OCI-LY1 (cell line): ENCODE measurements around the gene PRELID1.

ENCODE experiments used
- H2AFZ ChIP-seq: fragments of 200-600 bp; sonication (generic), shearing (Covaris generic); 2 replicates; pipeline ENCODE4 v1.6.0; 2014; ENCODE audit warnings: antibody characterized with exemption, mild to moderate bottlenecking, low read length
- H3F3A ChIP-seq: fragments of 200-600 bp; sonication (generic), shearing (Covaris generic); 2 replicates; pipeline ENCODE4 v1.6.0; 2014; ENCODE audit warnings: mild to moderate bottlenecking, antibody characterized with exemption, low read length, moderate library complexity; ENCODE audit not compliant: insufficient read depth
- H3K27ac ChIP-seq: fragments of 200-600 bp; sonication (generic); 2 replicates; pipeline ENCODE4 v1.5.1; 2014; ENCODE audit warnings: low read length, mixed run types, mild to moderate bottlenecking, low read depth; ENCODE audit not compliant: poor library complexity, severe bottlenecking
- H3K27me3 ChIP-seq: fragments of 200-600 bp; sonication (generic); 2 replicates; pipeline ENCODE4 v1.6.0; 2014; ENCODE audit warnings: antibody characterized with exemption, mild to moderate bottlenecking, low read length, moderate library complexity; ENCODE audit not compliant: insufficient read depth
- H3K36me3 ChIP-seq: fragments of 200-600 bp; sonication (generic); 2 replicates; pipeline ENCODE4 v1.6.1; 2014; ENCODE audit warnings: mild to moderate bottlenecking, antibody characterized with exemption, low read length, moderate library complexity, mixed read lengths; ENCODE audit not compliant: insufficient read depth
- H3K4me1 ChIP-seq: fragments of 200-600 bp; sonication (generic); 2 replicates; pipeline ENCODE4 v1.5.1; 2014; ENCODE audit warnings: mild to moderate bottlenecking, low read length, moderate library complexity; ENCODE audit not compliant: insufficient read depth, severe bottlenecking
- H3K4me2 ChIP-seq: fragments of 200-600 bp; sonication (generic), shearing (Covaris generic); 2 replicates; pipeline ENCODE4 v1.6.1; 2014; ENCODE audit warnings: low read length
- H3K4me3 ChIP-seq: fragments of 200-600 bp; sonication (generic); 2 replicates; pipeline ENCODE4 v1.5.1; 2014; ENCODE audit warnings: low read length, low read depth, mild to moderate bottlenecking, mixed read lengths; ENCODE audit not compliant: poor library complexity, severe bottlenecking
- H3K79me2 ChIP-seq: fragments of 200-600 bp; shearing (Covaris generic); 2 replicates; pipeline ENCODE4 v1.6.1; 2016; ENCODE audit warnings: mixed run types, low read length, mixed read lengths; ENCODE audit not compliant: insufficient read depth
- H3K9ac ChIP-seq: fragments of 200-600 bp; sonication (generic), shearing (Covaris generic); 2 replicates; pipeline ENCODE4 v1.6.1; 2014; ENCODE audit warnings: mild to moderate bottlenecking, low read length, mixed read lengths
- H3K9me2 ChIP-seq: fragments of 200-600 bp; sonication (generic), shearing (Covaris generic); 2 replicates; pipeline ENCODE4 v1.6.1; 2014; ENCODE audit warnings: low read depth, mild to moderate bottlenecking, low read length, mixed read lengths
- H3K9me3 ChIP-seq: fragments of 200-600 bp; shearing (Covaris generic); 2 replicates; pipeline ENCODE4 v1.6.1; 2014; ENCODE audit warnings: low read length, mixed read lengths
- H4K20me1 ChIP-seq: fragments of 200-600 bp; sonication (generic), shearing (Covaris generic); 2 replicates; pipeline ENCODE4 v1.6.0; 2016; ENCODE audit warnings: mild to moderate bottlenecking, low read length; ENCODE audit not compliant: insufficient read depth
- EZH2 ChIP-seq: fragments of 200-600 bp; sonication (generic), shearing (Covaris generic); IDR thresholded peaks from 2 replicates; pipeline ENCODE4 v1.8.0; 2017; ENCODE audit warnings: borderline replicate concordance, mixed run types, mild to moderate bottlenecking, antibody characterized with exemption, low read length, moderate library complexity, mixed read lengths
- TF ChIP-seq, protein P1 (sequence below): fragments of 200-600 bp; sonication (generic), shearing (Covaris generic); IDR thresholded peaks from 2 replicates; pipeline ENCODE4 v1.5.1; 2017; ENCODE audit warnings: mild to moderate bottlenecking, antibody characterized with exemption, low read length, moderate library complexity, mixed read lengths

Gene PRELID1

DNA sequence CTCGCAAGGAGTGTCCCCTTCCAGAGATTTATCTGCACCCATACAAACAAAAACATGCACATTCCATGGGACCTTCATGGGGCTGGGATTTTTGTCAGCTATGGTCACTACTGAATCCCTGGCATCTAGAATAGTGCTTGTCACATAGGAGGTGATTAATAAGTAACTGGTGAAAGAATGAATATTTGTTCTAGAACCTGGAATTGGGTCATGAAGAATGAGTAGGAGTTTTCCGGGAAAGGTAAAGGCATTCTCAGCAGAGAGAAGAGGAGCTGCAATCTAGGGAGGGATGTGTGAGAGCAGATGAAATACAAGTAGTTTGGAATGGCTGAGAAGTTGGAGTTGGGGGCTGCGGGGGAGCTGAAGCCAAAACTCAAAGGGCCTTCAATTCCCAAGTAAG lies 50.7 kb downstream of the PRELID1 start:
- Histone ChIP-seq H3K9me3 (no peaks in the 10 kb centered on the region), H3K4me3 (no peak overlapping the region), H3K27me3 (no peaks in the 10 kb centered on the region), H3K79me2 (peaks cover 21% of the 10 kb centered on the region), H3K4me1 (peaks cover 55% of the 10 kb centered on the region), H3K9me2 (no peaks in the 10 kb centered on the region), H3K27ac (no peak overlapping the region), H4K20me1 (no peaks in the 10 kb centered on the region), H3K36me3 (peaks cover 6% of the 10 kb centered on the region; the same call in 1 of the 2 replicates), H2AFZ (no peak overlapping the region), H3K9ac (no peak overlapping the region), H3F3A (no peaks in the 10 kb centered on the region), H3K4me2 (no peak overlapping the region)
- TF ChIP-seq EZH2, result no peak
- TF ChIP-seq, protein P1, sequence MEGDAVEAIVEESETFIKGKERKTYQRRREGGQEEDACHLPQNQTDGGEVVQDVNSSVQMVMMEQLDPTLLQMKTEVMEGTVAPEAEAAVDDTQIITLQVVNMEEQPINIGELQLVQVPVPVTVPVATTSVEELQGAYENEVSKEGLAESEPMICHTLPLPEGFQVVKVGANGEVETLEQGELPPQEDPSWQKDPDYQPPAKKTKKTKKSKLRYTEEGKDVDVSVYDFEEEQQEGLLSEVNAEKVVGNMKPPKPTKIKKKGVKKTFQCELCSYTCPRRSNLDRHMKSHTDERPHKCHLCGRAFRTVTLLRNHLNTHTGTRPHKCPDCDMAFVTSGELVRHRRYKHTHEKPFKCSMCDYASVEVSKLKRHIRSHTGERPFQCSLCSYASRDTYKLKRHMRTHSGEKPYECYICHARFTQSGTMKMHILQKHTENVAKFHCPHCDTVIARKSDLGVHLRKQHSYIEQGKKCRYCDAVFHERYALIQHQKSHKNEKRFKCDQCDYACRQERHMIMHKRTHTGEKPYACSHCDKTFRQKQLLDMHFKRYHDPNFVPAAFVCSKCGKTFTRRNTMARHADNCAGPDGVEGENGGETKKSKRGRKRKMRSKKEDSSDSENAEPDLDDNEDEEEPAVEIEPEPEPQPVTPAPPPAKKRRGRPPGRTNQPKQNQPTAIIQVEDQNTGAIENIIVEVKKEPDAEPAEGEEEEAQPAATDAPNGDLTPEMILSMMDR, result no peak

DNA sequence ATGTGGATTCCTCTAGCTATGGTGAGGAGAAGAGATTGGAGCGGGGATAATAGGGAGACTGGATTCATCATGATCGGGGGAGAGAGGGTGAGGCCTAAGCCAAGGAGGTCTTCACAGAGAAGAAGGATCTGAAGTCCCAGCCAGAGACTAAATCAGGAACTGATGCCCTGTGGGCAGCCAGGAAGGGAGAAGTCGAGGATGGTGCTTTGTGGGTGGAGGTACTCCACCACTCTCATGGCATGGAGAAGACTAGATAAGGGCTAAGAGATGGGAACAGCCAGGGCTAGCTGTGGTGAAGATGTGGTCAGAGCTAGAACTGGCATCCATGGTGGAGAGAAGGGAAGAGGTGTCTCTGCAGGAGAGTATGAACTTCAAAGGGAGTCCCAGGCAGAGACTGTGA lies 51.1 kb downstream of the PRELID1 start:
- H3K4me1 ChIP-seq, result peaks cover 55% of the 10 kb centered on the region
- no peak overlapping the region for H3K27ac ChIP-seq
- no peaks in the 10 kb centered on the region for H3K27me3 ChIP-seq
- TF ChIP-seq EZH2, result no peak
- no peaks in the 10 kb centered on the region for H3K9me2 ChIP-seq
- H3K9ac ChIP-seq, result no peak overlapping the region
- peaks cover 2% of the 10 kb centered on the region; the same call in 1 of the 2 replicates for H3K36me3 ChIP-seq
- H4K20me1 ChIP-seq, result no peaks in the 10 kb centered on the region
- no peaks in the 10 kb centered on the region for H3K9me3 ChIP-seq
- no peak overlapping the region for H2AFZ ChIP-seq
- H3K4me2 ChIP-seq, result no peak overlapping the region
- no peak overlapping the region for H3K4me3 ChIP-seq
- H3F3A ChIP-seq, result no peaks in the 10 kb centered on the region
- peaks cover 16% of the 10 kb centered on the region for H3K79me2 ChIP-seq

DNA sequence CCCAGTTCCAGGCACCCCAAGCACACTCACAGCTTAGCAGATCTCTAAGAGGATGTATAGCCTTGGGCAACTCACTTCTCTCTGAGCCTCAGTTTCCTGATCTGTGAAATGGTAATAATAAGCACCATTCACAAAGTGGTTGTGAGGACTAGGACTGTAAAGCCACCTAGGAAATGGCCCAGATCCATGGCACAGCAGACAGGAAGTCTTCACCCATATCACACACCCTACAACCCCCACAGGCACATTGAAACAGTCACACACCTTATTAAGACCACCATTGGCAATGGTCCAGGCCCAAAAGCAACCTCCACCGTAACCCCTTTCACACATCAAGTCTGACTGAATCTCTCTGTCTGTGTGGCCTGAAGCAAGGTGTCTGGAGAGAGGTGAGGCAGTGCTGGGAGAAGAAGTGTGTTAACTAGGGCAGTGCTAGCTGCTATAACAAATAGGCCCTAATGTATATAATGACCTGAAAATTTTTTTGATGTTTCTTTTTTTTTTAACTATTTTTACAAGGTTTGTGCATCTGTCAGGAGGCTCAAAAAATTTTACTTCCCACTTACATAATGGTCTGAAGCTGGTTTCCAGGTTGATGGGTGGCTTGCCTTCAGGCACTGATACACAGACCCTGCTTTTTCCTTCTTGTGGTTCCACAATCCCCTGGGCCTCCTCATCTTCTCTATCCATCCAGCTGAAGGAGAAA lies 51.7 kb downstream of the PRELID1 start:
- H2AFZ ChIP-seq, result no peak overlapping the region
- H3F3A ChIP-seq, result no peaks in the 10 kb centered on the region
- H3K4me1 ChIP-seq, result peaks cover 54% of the 10 kb centered on the region
- H3K9me2 ChIP-seq, result no peaks in the 10 kb centered on the region
- peaks cover 10% of the 10 kb centered on the region for H3K79me2 ChIP-seq
- H4K20me1 ChIP-seq, result no peaks in the 10 kb centered on the region
- no peaks in the 10 kb centered on the region for H3K9me3 ChIP-seq
- no peak overlapping the region for H3K9ac ChIP-seq
- peak overlapping the region; percentile 84 for H3K27ac ChIP-seq
- no peaks in the 10 kb centered on the region for H3K36me3 ChIP-seq
- no peak overlapping the region for H3K4me2 ChIP-seq
- H3K27me3 ChIP-seq, result no peaks in the 10 kb centered on the region
- H3K4me3 ChIP-seq, result no peak overlapping the region
- TF ChIP-seq, protein P1, result no peak
- TF ChIP-seq EZH2, result no peak

DNA sequence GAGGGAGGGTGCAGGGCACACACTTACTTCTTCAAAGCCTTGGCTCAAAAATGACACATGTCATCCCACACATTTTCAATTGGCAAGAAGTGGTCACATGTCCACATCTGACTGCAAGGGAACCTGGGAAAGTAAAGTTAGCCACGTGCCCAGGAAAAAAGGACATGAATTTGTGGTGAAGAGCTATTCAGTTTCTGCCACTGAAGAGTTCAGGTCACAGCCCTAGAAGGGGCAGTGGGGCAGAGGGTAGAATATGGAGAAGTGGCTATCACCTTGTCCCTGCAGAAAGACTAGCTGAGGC lies 52.2 kb downstream of the PRELID1 start:
- peaks cover 5% of the 10 kb centered on the region for H3K79me2 ChIP-seq
- no peak overlapping the region for H3K4me2 ChIP-seq
- H3K4me1 ChIP-seq, result peaks cover 50% of the 10 kb centered on the region
- no peak overlapping the region for H2AFZ ChIP-seq
- no peaks in the 10 kb centered on the region for H3K36me3 ChIP-seq
- H3K9me2 ChIP-seq, result no peaks in the 10 kb centered on the region
- no peaks in the 10 kb centered on the region for H3K27me3 ChIP-seq
- no peaks in the 10 kb centered on the region for H4K20me1 ChIP-seq
- H3K27ac ChIP-seq, result peak overlapping the region; percentile 84
- TF ChIP-seq, protein P1, result no peak
- TF ChIP-seq EZH2, result no peak
- no peaks in the 10 kb centered on the region for H3F3A ChIP-seq
- H3K9ac ChIP-seq, result no peak overlapping the region
- no peak overlapping the region for H3K4me3 ChIP-seq
- no peaks in the 10 kb centered on the region for H3K9me3 ChIP-seq
